Karpas-422 (cell line): Measurements from ENCODE around the gene SUGP1. TPM values are rescaled to one million over a fixed set of nuclear protein-coding genes. Genes with fewer than 3 reads are reported as not detected.
"Not testable (repeated sequence)": the region's sequence is repeated elsewhere in the genome, so short reads cannot be mapped to it uniquely, and the experiment has no call there.

Source experiments
- DNase-seq: peaks from one replicate; pipeline ENCODE4 v3.0.0-alpha.2; 2015
- H2AFZ ChIP-seq: fragments of 200-600 bp; sonication (generic); 2 replicates; pipeline ENCODE4 v1.6.1; 2014; ENCODE audit warnings: antibody characterized with exemption, low read length, mixed read lengths
- H3K27ac ChIP-seq: fragments of 200-600 bp; sonication (generic); 2 replicates; pipeline ENCODE4 v1.5.1; 2014; ENCODE audit warnings: mild to moderate bottlenecking, low read length, moderate library complexity
- H3K27me3 ChIP-seq: fragments of 200-600 bp; sonication (generic); 2 replicates; pipeline ENCODE4 v1.6.1; 2014; ENCODE audit warnings: low read length, mixed read lengths
- H3K36me3 ChIP-seq: fragments of 200-600 bp; sonication (generic); 2 replicates; pipeline ENCODE4 v1.6.1; 2014; ENCODE audit warnings: low read length, mixed read lengths; ENCODE audit not compliant: insufficient read depth
- H3K4me1 ChIP-seq: fragments of 200-600 bp; sonication (generic); 2 replicates; pipeline ENCODE4 v1.6.1; 2014; ENCODE audit warnings: mild to moderate bottlenecking, low read length, mixed read lengths
- H3K4me2 ChIP-seq: fragments of 200-600 bp; sonication (generic); 2 replicates; pipeline ENCODE4 v1.6.1; 2014; ENCODE audit warnings: low read length, low read depth, mild to moderate bottlenecking; ENCODE audit not compliant: poor library complexity, severe bottlenecking
- H3K4me3 ChIP-seq: fragments of 200-600 bp; sonication (generic); 2 replicates; pipeline ENCODE4 v1.5.1; 2014; ENCODE audit warnings: mild to moderate bottlenecking, antibody characterized with exemption, low read length, mixed read lengths
- H3K79me2 ChIP-seq: fragments of 200-600 bp; sonication (generic); 2 replicates; pipeline ENCODE4 v1.6.1; 2014; ENCODE audit warnings: mild to moderate bottlenecking, low read length, mixed read lengths
- H3K9ac ChIP-seq: fragments of 200-600 bp; sonication (generic); 2 replicates; pipeline ENCODE4 v1.6.0; 2014; ENCODE audit warnings: low read length
- H3K9me2 ChIP-seq: fragments of 200-600 bp; sonication (generic), shearing (Covaris generic); replicated peaks from 2 replicates; pipeline ENCODE4 v1.6.0; 2014; ENCODE audit warnings: mild to moderate bottlenecking, low read length, moderate library complexity; ENCODE audit not compliant: insufficient read depth
- H3K9me3 ChIP-seq: fragments of 300-700, 200-600 bp; sonication (generic); 2 replicates; pipeline ENCODE4 v1.6.1; 2014; ENCODE audit warnings: low read length, mixed read lengths
- H4K20me1 ChIP-seq: fragments of 200-600 bp; sonication (generic); 2 replicates; pipeline ENCODE4 v1.6.1; 2014; ENCODE audit warnings: mild to moderate bottlenecking, antibody characterized with exemption, low read length, low read depth; ENCODE audit not compliant: insufficient read depth
- total RNA-seq: library from RNA; depleted of rRNA; stranded (reverse); fragments of >200 nt; shearing (Covaris generic); gene quantifications from 2 replicates; pipeline ENCODE4 v1.2.3, GENCODE V29; 2014; ENCODE audit warnings: low replicate concordance

Gene SUGP1
- total RNA-seq, 1 experiment from 2014 or later, result 21.4 TPM

- DNase-seq, H3K9me2 ChIP-seq, H3K4me1 ChIP-seq, H3K4me2 ChIP-seq, H3K4me3 ChIP-seq, H4K20me1 ChIP-seq, H3K27me3 ChIP-seq, H2AFZ ChIP-seq, H3K36me3 ChIP-seq, H3K79me2 ChIP-seq, H3K27ac ChIP-seq, H3K9ac ChIP-seq, H3K9me3 ChIP-seq: not testable (repeated sequence)
Measured at GRCh38 chr19:19253409-19253808, 66.9 kb downstream of the SUGP1 start.

DNA sequence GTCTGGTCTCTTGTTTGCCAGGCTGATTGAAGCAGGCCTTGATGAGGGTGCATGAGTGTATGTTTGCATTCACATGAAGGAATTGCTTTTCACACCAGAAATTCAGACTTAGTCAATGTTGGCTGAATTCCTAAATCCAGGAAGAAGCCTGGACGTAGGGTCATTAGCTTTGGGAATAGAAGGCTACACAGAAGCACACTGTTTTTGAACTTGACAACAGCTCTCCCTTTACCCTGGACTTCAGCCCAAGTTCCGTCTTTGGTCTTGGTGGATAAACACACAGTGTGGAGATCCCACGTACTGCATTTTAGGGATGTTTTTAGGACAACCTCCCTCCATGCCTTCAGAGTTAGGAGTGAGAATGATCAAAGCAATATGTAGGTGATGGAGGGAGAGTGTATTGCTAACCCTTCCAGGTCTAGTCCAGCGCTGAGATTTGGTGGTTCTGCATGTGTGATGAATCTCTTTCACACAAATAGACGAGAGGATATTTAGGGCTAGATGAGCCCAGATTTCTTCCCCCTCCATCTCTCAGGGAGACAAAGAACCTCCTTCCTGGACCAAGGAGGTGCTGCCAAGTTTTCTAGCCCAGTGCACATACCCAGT lies 70.0 kb downstream of the SUGP1 start:
- no peaks in the 10 kb centered on the region for H3K4me1 ChIP-seq
- H3K9me3 ChIP-seq, result no peaks in the 10 kb centered on the region
- H2AFZ ChIP-seq, result no peak overlapping the region
- no peaks in the 10 kb centered on the region for H4K20me1 ChIP-seq
- H3K27me3 ChIP-seq, result no peaks in the 10 kb centered on the region
- no peak overlapping the region for H3K4me3 ChIP-seq
- H3K4me2 ChIP-seq, result no peak overlapping the region
- H3K36me3 ChIP-seq, result no peaks in the 10 kb centered on the region
- no peak overlapping the region for H3K9ac ChIP-seq
- H3K27ac ChIP-seq, result no peak overlapping the region
- H3K79me2 ChIP-seq, result no peaks in the 10 kb centered on the region
- DNase-seq, result no peak
- H3K9me2 ChIP-seq, result no peaks in the 10 kb centered on the region

GRCh38 chr19:19240476-19240875 lies 79.8 kb downstream of the SUGP1 start:
- no peak overlapping the region for H3K9ac ChIP-seq
- no peak overlapping the region for H3K4me2 ChIP-seq
- no peaks in the 10 kb centered on the region for H3K27me3 ChIP-seq
- peaks cover 3% of the 10 kb centered on the region for H3K9me3 ChIP-seq
- no peak overlapping the region for H3K4me3 ChIP-seq
- H3K79me2 ChIP-seq, result no peaks in the 10 kb centered on the region
- no peak for DNase-seq
- H4K20me1 ChIP-seq, result no peaks in the 10 kb centered on the region
- H3K9me2 ChIP-seq, result no peaks in the 10 kb centered on the region
- H2AFZ ChIP-seq, result no peak overlapping the region
- H3K36me3 ChIP-seq, result no peaks in the 10 kb centered on the region
- no peaks in the 10 kb centered on the region for H3K4me1 ChIP-seq
- no peak overlapping the region for H3K27ac ChIP-seq

GRCh38 chr19:19239675-19240074 lies 80.6 kb downstream of the SUGP1 start:
- DNase-seq, result no peak
- Histone ChIP-seq H3K36me3 (no peaks in the 10 kb centered on the region), H3K27ac (no peak overlapping the region), H3K27me3 (no peaks in the 10 kb centered on the region), H3K9ac (no peak overlapping the region), H3K9me3 (peaks cover 4% of the 10 kb centered on the region), H3K79me2 (no peaks in the 10 kb centered on the region), H4K20me1 (no peaks in the 10 kb centered on the region), H2AFZ (no peak overlapping the region), H3K4me3 (no peak overlapping the region), H3K4me1 (no peaks in the 10 kb centered on the region), H3K9me2 (no peaks in the 10 kb centered on the region), H3K4me2 (no peak overlapping the region)

- Histone ChIP-seq H3K4me2 (no peak overlapping the region), H3K9me2 (no peaks in the 10 kb centered on the region), H3K27ac (no peak overlapping the region), H2AFZ (no peak overlapping the region), H3K27me3 (no peaks in the 10 kb centered on the region), H3K9ac (no peak overlapping the region), H3K4me1 (no peaks in the 10 kb centered on the region), H3K36me3 (no peaks in the 10 kb centered on the region), H4K20me1 (no peaks in the 10 kb centered on the region), H3K79me2 (no peaks in the 10 kb centered on the region), H3K4me3 (no peak overlapping the region), H3K9me3 (peaks cover 14% of the 10 kb centered on the region)
- DNase-seq, result no peak
Measured at GRCh38 chr19:19238126-19238894, 82.0 kb downstream of the SUGP1 start.

DNA sequence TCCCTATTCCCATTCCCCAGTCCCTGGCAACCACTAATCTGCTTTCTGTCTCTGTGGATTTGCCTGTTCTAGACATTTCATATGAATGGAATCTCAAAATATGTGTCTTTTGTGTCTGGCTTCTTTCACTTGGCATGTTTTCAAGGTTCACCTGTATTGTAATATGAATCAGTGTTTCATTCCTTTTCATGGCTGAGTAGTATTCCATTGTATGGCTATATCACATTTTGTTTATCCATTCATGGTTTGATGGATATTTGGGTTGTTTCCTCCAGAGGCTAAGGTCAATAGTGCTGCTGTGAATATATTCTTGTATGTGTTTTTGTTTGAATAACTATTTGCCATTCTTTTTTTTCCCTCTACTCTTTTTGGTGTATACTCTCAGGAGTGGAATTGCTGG lies 84.1 kb downstream of the SUGP1 start:
- Histone ChIP-seq H3K9ac (no peak overlapping the region), H3K4me3 (no peak overlapping the region), H3K36me3 (no peaks in the 10 kb centered on the region), H3K4me1 (no peaks in the 10 kb centered on the region), H2AFZ (no peak overlapping the region), H3K9me3 (peaks cover 14% of the 10 kb centered on the region), H3K79me2 (no peaks in the 10 kb centered on the region), H3K4me2 (no peak overlapping the region), H4K20me1 (no peaks in the 10 kb centered on the region), H3K9me2 (no peaks in the 10 kb centered on the region), H3K27ac (no peak overlapping the region), H3K27me3 (no peaks in the 10 kb centered on the region)
- DNase-seq, result no peak

DNA sequence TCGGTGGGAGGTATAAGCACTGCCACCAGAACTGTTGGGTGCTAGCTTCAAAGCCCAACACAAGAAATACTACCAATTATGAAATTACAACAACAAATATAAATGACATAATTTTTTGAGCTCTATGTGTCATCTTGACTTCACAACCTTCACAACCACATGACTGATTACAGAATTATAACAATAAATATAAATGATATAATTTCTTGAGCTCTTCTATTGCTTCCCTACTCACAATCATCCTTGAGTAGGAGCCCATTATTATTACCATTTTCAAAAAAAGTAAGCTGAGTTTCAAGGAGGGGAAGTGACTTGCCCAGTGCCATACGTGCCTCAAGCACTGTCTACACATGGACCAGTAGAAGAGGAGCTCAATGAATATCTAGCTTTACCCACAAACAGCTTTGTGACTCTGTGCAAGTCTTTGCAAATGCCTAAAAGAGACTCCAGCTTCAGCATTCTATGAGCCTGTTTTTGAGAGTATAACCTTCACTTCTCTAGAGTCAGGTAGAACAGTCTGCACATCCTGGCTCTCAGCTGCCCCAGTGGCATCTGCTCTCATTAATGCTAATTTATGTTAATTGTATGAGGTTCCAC lies 86.0 kb downstream of the SUGP1 start:
- Histone ChIP-seq H3K4me1 (no peaks in the 10 kb centered on the region), H3K27me3 (no peaks in the 10 kb centered on the region), H3K9me2 (no peaks in the 10 kb centered on the region), H3K79me2 (no peaks in the 10 kb centered on the region), H3K36me3 (no peaks in the 10 kb centered on the region), H3K4me3 (no peak overlapping the region), H3K9me3 (peaks cover 14% of the 10 kb centered on the region), H2AFZ (no peak overlapping the region), H3K9ac (no peak overlapping the region), H4K20me1 (no peaks in the 10 kb centered on the region), H3K4me2 (no peak overlapping the region), H3K27ac (no peak overlapping the region)
- DNase-seq, result no peak

DNA sequence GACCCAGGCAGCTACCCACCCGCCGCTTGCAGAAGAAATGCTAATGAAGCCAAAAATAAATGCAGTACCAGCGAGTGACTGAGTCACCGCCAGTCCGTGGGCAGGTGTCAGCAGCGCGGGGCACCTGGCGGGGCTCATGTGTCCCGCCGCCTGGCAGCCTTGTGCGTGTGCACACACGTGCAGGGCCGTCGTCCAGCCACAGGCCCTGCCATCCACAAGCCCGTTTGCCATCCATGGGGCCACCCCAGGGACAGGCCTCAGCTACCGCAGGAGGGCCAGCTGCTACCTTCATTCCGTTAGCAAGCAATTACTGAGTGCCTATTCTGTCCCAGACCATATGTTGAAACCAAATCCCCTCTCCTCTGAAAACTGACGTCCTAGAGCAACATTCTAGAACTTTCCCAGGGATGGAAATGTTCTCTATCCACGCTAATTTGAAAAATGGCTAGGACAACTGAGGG lies 88.0 kb downstream of the SUGP1 start:
- no peak overlapping the region for H3K9ac ChIP-seq
- H2AFZ ChIP-seq, result no peak overlapping the region
- peaks cover 14% of the 10 kb centered on the region for H3K9me3 ChIP-seq
- no peak for DNase-seq
- no peaks in the 10 kb centered on the region for H3K36me3 ChIP-seq
- H3K4me2 ChIP-seq, result no peak overlapping the region
- H4K20me1 ChIP-seq, result no peaks in the 10 kb centered on the region
- H3K4me1 ChIP-seq, result no peaks in the 10 kb centered on the region
- H3K4me3 ChIP-seq, result no peak overlapping the region
- H3K27me3 ChIP-seq, result no peaks in the 10 kb centered on the region
- no peaks in the 10 kb centered on the region for H3K9me2 ChIP-seq
- H3K27ac ChIP-seq, result no peak overlapping the region
- H3K79me2 ChIP-seq, result no peaks in the 10 kb centered on the region
